ENCODE results near the gene ALK. TPM values are rescaled to one million over a fixed set of nuclear protein-coding genes. Genes with fewer than 3 reads are reported as not detected.

Gene ALK
- total and polyA plus RNA-seq, 7 donors: 0.31 to 2.9 (median 1.2) TPM; not detected in 1

GRCh38 chr2:29397713-29398112 is 523.7 kb downstream of the ALK start:
- Histone ChIP-seq H3K9me3 (no peaks in the 10 kb centered on the region), H3K4me3 (no peak overlapping the region), H3K4me1 (no peaks in the 10 kb centered on the region), H3K27me3 (no peaks in the 10 kb centered on the region), H3K36me3 (no peaks in the 10 kb centered on the region), H3K27ac (no peak overlapping the region)
- 52 to 69% methylated on average over 4 of the region's 4 CpGs for WGBS, 2 donors
- TF ChIP-seq POLR2A (IDR thresholded peaks at IDR 0.05) (no peak), POLR2AphosphoS5 (IDR thresholded peaks at IDR 0.05) (no peak)
- TF ChIP-seq, protein P1, sequence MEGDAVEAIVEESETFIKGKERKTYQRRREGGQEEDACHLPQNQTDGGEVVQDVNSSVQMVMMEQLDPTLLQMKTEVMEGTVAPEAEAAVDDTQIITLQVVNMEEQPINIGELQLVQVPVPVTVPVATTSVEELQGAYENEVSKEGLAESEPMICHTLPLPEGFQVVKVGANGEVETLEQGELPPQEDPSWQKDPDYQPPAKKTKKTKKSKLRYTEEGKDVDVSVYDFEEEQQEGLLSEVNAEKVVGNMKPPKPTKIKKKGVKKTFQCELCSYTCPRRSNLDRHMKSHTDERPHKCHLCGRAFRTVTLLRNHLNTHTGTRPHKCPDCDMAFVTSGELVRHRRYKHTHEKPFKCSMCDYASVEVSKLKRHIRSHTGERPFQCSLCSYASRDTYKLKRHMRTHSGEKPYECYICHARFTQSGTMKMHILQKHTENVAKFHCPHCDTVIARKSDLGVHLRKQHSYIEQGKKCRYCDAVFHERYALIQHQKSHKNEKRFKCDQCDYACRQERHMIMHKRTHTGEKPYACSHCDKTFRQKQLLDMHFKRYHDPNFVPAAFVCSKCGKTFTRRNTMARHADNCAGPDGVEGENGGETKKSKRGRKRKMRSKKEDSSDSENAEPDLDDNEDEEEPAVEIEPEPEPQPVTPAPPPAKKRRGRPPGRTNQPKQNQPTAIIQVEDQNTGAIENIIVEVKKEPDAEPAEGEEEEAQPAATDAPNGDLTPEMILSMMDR (IDR thresholded peaks at IDR 0.05): no peak
- intact Hi-C loops (cut with DNase I): no loop called here
- DNase-seq: no peak

DNA sequence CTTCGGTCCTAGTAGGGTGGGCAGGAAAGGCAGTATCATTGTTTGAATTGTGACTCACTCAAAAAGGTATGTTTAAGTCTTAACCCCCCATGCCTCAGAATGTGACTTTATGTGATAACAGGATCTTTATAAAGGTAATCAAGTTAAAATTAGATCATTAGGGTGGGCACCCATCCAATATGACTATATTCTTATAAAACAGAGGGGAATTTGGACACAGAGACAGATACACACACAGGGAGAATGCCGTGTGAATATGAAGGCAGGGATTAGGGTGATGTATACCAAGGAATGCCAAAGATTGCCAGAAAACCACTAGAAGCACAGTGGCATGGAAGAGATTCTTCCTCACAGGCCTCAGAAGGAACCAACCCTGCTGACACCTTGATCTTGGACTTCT is 524.3 kb downstream of the ALK start:
- DNase-seq: no peak
- Histone ChIP-seq H3K27me3 (no peaks in the 10 kb centered on the region), H3K27ac (no peak overlapping the region), H3K4me1 (no peaks in the 10 kb centered on the region), H3K36me3 (no peaks in the 10 kb centered on the region), H3K4me3 (no peak overlapping the region), H3K9me3 (no peaks in the 10 kb centered on the region)
- no peak for TF ChIP-seq EP300 (IDR thresholded peaks at IDR 0.05)
- TF ChIP-seq, protein P1 (IDR thresholded peaks at IDR 0.05): no peak
- TF ChIP-seq POLR2AphosphoS5 (IDR thresholded peaks at IDR 0.05): no peak
- no peak for TF ChIP-seq POLR2A (IDR thresholded peaks at IDR 0.05)
- intact Hi-C loops (cut with DNase I): no loop called here
- 70 to 88% methylated on average over 2 of the region's 2 CpGs for WGBS, 2 donors

GRCh38 chr2:29394981-29395350 is 526.4 kb downstream of the ALK start:
- 56 to 71% methylated on average over 2 of the region's 2 CpGs for WGBS, 2 donors
- H3K4me1 ChIP-seq: no peaks in the 10 kb centered on the region
- intact Hi-C loops (cut with DNase I): no loop called here
- TF ChIP-seq, protein P1 (IDR thresholded peaks at IDR 0.05): no peak
- no peak for TF ChIP-seq POLR2A (IDR thresholded peaks at IDR 0.05)
- TF ChIP-seq POLR2AphosphoS5 (IDR thresholded peaks at IDR 0.05): no peak
- TF ChIP-seq EP300 (IDR thresholded peaks at IDR 0.05): no peak
- no peaks in the 10 kb centered on the region for H3K27me3 ChIP-seq
- no peaks in the 10 kb centered on the region for H3K9me3 ChIP-seq
- no peak overlapping the region for H3K27ac ChIP-seq
- H3K4me3 ChIP-seq: no peak overlapping the region
- no peak for DNase-seq
- H3K36me3 ChIP-seq: no peaks in the 10 kb centered on the region

DNA sequence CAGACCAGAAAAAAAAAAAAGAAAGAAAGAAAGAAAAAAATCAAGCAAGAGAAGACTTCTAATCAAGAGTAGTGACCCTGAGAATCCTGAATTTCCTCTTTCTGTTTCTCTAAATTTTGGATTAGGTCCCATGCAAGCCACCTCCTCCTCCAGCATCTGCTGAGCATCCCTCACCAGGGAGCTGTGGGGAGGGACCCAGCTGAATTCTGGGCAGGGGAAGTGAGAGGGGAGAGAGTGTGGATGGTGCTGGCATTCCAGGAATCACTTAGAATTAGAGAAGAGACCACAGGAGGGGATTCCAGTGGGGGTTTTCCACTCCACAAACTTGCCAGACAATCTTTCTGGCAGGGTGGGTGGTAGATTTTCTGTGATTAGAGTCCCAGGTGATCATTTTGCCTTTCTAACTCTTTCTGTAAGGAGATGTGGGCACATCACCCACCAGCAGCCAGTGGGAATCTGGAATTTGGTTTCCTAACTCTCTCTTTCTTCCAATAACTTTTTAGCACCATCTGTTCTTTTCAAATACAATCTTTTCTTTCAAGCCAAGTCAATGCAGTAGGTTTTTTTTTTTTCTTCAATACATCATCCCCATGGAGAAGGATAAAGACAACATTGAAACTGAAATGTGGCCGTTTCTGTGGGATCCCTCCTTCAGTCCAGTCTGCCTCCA is 526.9 kb downstream of the ALK start:
- no peak for TF ChIP-seq EP300 (IDR thresholded peaks at IDR 0.05)
- TF ChIP-seq, protein P1 (IDR thresholded peaks at IDR 0.05): no peak
- Histone ChIP-seq H3K4me1 (no peaks in the 10 kb centered on the region), H3K9me3 (no peaks in the 10 kb centered on the region), H3K27ac (no peak overlapping the region), H3K27me3 (no peaks in the 10 kb centered on the region), H3K4me3 (no peak overlapping the region), H3K36me3 (no peaks in the 10 kb centered on the region)
- intact Hi-C loops (cut with DNase I): no loop called here
- WGBS, 2 donors: 19 to 53% methylated on average over 1 of the region's 1 CpG
- no peak for DNase-seq

GRCh38 chr2:29393676-29394075 is 527.7 kb downstream of the ALK start:
- no peak overlapping the region for H3K27ac ChIP-seq
- no peaks in the 10 kb centered on the region for H3K36me3 ChIP-seq
- no peaks in the 10 kb centered on the region for H3K4me1 ChIP-seq
- H3K27me3 ChIP-seq: no peaks in the 10 kb centered on the region
- H3K9me3 ChIP-seq: no peaks in the 10 kb centered on the region
- DNase-seq: no peak
- H3K4me3 ChIP-seq: no peak overlapping the region
- TF ChIP-seq, protein P1 (IDR thresholded peaks at IDR 0.05): no peak
- TF ChIP-seq EP300 (IDR thresholded peaks at IDR 0.05): no peak
- no peak for TF ChIP-seq POLR2A (IDR thresholded peaks at IDR 0.05)
- TF ChIP-seq POLR2AphosphoS5 (IDR thresholded peaks at IDR 0.05): no peak
- WGBS, 2 donors: 58 to 76% methylated on average over 1 of the region's 1 CpG
- intact Hi-C loops (cut with DNase I): no loop called here

Data from sigmoid colon (tissue), 7 donors.